Astrocyte (in vitro differentiated cells and primary cell): ENCODE measurements around the gene NDUFS8. TPM values are rescaled to one million over a fixed set of nuclear protein-coding genes. Genes with fewer than 3 reads are reported as not detected.

Experiments
- DNase-seq: peaks from one replicate; pipeline ENCODE4 v3.0.0-alpha.2; 2010; ENCODE audit warnings: low read depth
- FAIRE-seq: peaks from 2 replicates; lab custom pipeline; 2011; peaks lifted over from hg19 to GRCh38; lab: Jason Lieb, UNC
- H2AFZ ChIP-seq: 2 replicates; pipeline ENCODE4 v1.6.0; 2012; ENCODE audit warnings: low read depth, low read length, inconsistent platforms
- H3K27ac ChIP-seq: 2 replicates; pipeline ENCODE4 v1.5.1; 2011; ENCODE audit warnings: low read depth, low read length, inconsistent platforms
- H3K27me3 ChIP-seq: 2 replicates; pipeline ENCODE4 v1.6.0; 2011; ENCODE audit warnings: low read length, inconsistent platforms; ENCODE audit not compliant: insufficient read depth
- H3K36me3 ChIP-seq: 2 replicates; pipeline ENCODE4 v1.5.1; 2011; ENCODE audit warnings: low read length, inconsistent platforms; ENCODE audit not compliant: insufficient read depth
- H3K4me1 ChIP-seq: 2 replicates; pipeline ENCODE4 v1.5.1; 2011; ENCODE audit warnings: low read length, inconsistent platforms; ENCODE audit not compliant: insufficient read depth
- H3K4me2 ChIP-seq: 2 replicates; pipeline ENCODE4 v1.6.0; 2012; ENCODE audit warnings: low read length, inconsistent platforms
- H3K4me3 ChIP-seq: 2 replicates; pipeline ENCODE4 v1.5.1; 2011; ENCODE audit warnings: low read depth, mild to moderate bottlenecking, low read length, inconsistent platforms; ENCODE audit not compliant: insufficient read depth
- H3K79me2 ChIP-seq: 2 replicates; pipeline ENCODE4 v1.6.0; 2012; ENCODE audit warnings: mild to moderate bottlenecking, low read length, inconsistent platforms; ENCODE audit not compliant: insufficient read depth
- H3K9ac ChIP-seq: 2 replicates; pipeline ENCODE4 v1.6.0; 2012; ENCODE audit warnings: mild to moderate bottlenecking, low read length, inconsistent platforms
- H3K9me3 ChIP-seq: 2 replicates; pipeline ENCODE4 v1.5.1; 2012; ENCODE audit warnings: low read depth, mild to moderate bottlenecking, low read length, inconsistent platforms; ENCODE audit not compliant: insufficient read depth
- H4K20me1 ChIP-seq: 2 replicates; pipeline ENCODE4 v1.6.0; 2012; ENCODE audit warnings: low read length, inconsistent platforms; ENCODE audit not compliant: insufficient read depth
- H3K27ac Mint-ChIP-seq: one replicate; pipeline ENCODE4 v1.8.0; 2021; ENCODE audit warnings: mild to moderate bottlenecking, mixed read lengths; ENCODE audit not compliant: unreplicated experiment
- H3K27me3 Mint-ChIP-seq: one replicate; pipeline ENCODE4 v1.8.0; 2021; ENCODE audit warnings: low read depth, mixed read lengths; ENCODE audit not compliant: unreplicated experiment
- H3K36me3 Mint-ChIP-seq: one replicate; pipeline ENCODE4 v1.8.0; 2021; ENCODE audit warnings: low read depth, mixed read lengths; ENCODE audit not compliant: unreplicated experiment
- H3K4me1 Mint-ChIP-seq: one replicate; pipeline ENCODE4 v1.8.0; 2021; ENCODE audit warnings: low read depth, mixed read lengths; ENCODE audit not compliant: unreplicated experiment
- H3K4me3 Mint-ChIP-seq: one replicate; pipeline ENCODE4 v1.8.0; 2021; ENCODE audit warnings: mild to moderate bottlenecking, moderate library complexity, mixed read lengths; ENCODE audit not compliant: unreplicated experiment
- H3K9me3 Mint-ChIP-seq: one replicate; pipeline ENCODE4 v1.8.0; 2021; ENCODE audit warnings: mild to moderate bottlenecking, mixed read lengths; ENCODE audit not compliant: unreplicated experiment
- EZH2 ChIP-seq: IDR thresholded peaks from 2 replicates; pipeline ENCODE4 v1.6.1; 2012; ENCODE audit warnings: mild to moderate bottlenecking, low read length, inconsistent platforms; ENCODE audit not compliant: insufficient read depth
- total RNA-seq: library from RNA; stranded (reverse); gene quantifications from 2 replicates; pipeline ENCODE4 v1.2.1, GENCODE V29; 2021
- TF ChIP-seq, protein P1 (sequence below): IDR thresholded peaks from 2 replicates; pipeline ENCODE4 v1.5.1; 2011; ENCODE audit warnings: low read depth, mild to moderate bottlenecking, inconsistent platforms, low read length, moderate library complexity; ENCODE audit not compliant: insufficient read depth

NDUFS8 gene
- total RNA-seq, 1 donor from 2014 or later: 159 TPM

DNA sequence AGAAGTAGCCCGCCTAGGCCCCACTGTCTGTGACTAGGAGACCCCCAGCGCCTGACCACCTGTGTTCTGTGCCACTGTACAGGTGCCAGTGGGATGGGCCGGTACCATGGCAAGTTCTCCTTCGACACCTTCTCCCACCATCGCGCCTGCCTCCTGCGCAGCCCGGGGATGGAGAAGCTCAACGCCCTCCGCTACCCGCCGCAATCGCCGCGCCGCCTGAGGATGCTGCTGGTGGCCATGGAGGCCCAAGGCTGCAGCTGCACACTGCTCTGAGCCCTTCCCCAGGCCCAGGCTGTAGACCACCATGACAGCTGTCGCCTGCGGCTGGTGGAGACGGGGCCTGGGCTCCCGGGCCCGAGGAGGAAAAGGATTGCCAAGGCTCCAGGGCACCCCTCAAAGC is 2.8 kb upstream of the NDUFS8 start:
- Histone ChIP-seq H3K9ac (peak overlapping the region; percentile 78), H3K36me3 (no peaks in the 10 kb centered on the region), H3K9me3 (no peaks in the 10 kb centered on the region), H4K20me1 (no peaks in the 10 kb centered on the region), H3K4me1 (peaks cover 56% of the 10 kb centered on the region), H3K27me3 (no peaks in the 10 kb centered on the region), H3K4me3 (no peak overlapping the region), H3K79me2 (peaks cover 30% of the 10 kb centered on the region), H3K27ac (peak overlapping the region; percentile 93), H3K4me2 (peak overlapping the region; percentile 100), H2AFZ (peak overlapping the region; percentile 30)
- H3K36me3 Mint-ChIP-seq: peaks cover 14% of the 10 kb centered on the region
- no peak overlapping the region for H3K4me3 Mint-ChIP-seq
- no peak for FAIRE-seq
- no peaks in the 10 kb centered on the region for H3K27me3 Mint-ChIP-seq
- peak overlapping the region; percentile 90 for H3K27ac Mint-ChIP-seq
- no peak for TF ChIP-seq EZH2
- TF ChIP-seq, protein P1, sequence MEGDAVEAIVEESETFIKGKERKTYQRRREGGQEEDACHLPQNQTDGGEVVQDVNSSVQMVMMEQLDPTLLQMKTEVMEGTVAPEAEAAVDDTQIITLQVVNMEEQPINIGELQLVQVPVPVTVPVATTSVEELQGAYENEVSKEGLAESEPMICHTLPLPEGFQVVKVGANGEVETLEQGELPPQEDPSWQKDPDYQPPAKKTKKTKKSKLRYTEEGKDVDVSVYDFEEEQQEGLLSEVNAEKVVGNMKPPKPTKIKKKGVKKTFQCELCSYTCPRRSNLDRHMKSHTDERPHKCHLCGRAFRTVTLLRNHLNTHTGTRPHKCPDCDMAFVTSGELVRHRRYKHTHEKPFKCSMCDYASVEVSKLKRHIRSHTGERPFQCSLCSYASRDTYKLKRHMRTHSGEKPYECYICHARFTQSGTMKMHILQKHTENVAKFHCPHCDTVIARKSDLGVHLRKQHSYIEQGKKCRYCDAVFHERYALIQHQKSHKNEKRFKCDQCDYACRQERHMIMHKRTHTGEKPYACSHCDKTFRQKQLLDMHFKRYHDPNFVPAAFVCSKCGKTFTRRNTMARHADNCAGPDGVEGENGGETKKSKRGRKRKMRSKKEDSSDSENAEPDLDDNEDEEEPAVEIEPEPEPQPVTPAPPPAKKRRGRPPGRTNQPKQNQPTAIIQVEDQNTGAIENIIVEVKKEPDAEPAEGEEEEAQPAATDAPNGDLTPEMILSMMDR: no peak
- no peaks in the 10 kb centered on the region for H3K9me3 Mint-ChIP-seq
- H3K4me1 Mint-ChIP-seq: peaks cover 34% of the 10 kb centered on the region
- no peak for DNase-seq

DNA sequence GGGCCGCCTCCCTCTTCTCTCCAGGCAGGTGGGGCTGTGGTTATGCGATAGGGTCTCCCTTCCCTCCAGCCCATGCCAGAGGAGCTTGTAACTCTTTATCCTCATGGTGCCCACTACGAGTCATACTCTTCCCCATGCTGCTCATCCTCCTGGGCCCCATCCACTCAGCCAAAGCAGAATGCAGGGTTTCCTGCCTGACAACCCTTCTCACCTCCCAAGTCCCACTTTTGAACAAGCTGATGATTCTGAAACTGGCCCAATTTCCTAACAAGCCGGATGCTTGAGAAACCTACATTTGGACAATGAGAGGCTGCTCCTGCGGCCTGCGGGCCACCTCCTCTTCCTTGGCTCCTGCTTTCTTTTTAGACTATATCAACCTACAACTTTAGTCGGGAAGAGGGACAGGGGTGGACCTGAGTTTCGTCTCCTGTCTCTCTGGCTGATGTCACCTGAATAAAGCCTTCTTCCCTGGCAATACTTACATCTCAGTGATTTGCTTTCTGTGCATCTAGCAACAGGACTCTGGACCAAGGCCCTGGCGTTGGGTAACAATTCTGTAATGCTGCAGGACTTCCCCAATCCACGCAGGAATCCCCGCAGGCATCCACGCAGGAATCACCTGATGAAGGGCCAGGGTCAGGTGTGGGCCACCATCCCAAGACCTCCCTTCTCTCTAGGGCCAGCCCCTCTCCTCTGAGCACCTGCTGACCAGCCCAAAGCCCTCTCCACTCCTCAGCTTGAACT is 1.5 kb upstream of the NDUFS8 start:
- Histone ChIP-seq H2AFZ (no peak overlapping the region), H3K27ac (peak overlapping the region; percentile 93), H3K4me3 (no peak overlapping the region), H3K9me3 (no peaks in the 10 kb centered on the region), H4K20me1 (no peaks in the 10 kb centered on the region), H3K4me2 (peak overlapping the region; percentile 100), H3K79me2 (peaks cover 41% of the 10 kb centered on the region), H3K9ac (peak overlapping the region; percentile 84), H3K4me1 (peaks cover 56% of the 10 kb centered on the region), H3K36me3 (no peaks in the 10 kb centered on the region), H3K27me3 (no peaks in the 10 kb centered on the region)
- Mint-ChIP-seq H3K27me3 (no peaks in the 10 kb centered on the region), H3K4me1 (peaks cover 36% of the 10 kb centered on the region), H3K4me3 (peak overlapping the region; percentile 92), H3K9me3 (no peaks in the 10 kb centered on the region), H3K36me3 (peaks cover 17% of the 10 kb centered on the region), H3K27ac (peak overlapping the region; percentile 98)
- no peak for TF ChIP-seq EZH2
- TF ChIP-seq, protein P1: no peak
- FAIRE-seq: peak; percentile 5
- no peak for DNase-seq

DNA sequence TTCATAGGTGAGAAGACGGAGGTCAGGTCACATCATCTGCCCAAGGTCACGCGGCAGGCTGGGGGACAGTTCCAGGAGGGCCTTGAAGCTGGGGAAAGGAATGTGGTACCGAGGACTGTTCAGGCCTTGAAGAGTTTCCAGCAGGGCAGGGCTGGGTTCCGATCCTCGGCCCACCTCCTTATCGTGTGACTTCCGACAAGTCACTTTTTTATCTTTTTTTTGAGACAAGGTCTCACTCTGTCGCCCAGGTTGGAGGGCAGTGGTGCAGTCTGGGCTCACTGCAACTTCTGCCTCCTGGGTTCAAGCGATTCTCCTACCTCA is 623 bp downstream of the NDUFS8 start:
- Histone ChIP-seq H4K20me1 (no peaks in the 10 kb centered on the region), H3K27ac (peak overlapping the region; percentile 92), H3K4me3 (peak overlapping the region; percentile 96), H2AFZ (peak overlapping the region; percentile 97), H3K9ac (peak overlapping the region; percentile 99), H3K79me2 (peaks cover 43% of the 10 kb centered on the region), H3K27me3 (no peaks in the 10 kb centered on the region), H3K9me3 (no peaks in the 10 kb centered on the region), H3K4me2 (peak overlapping the region; percentile 100), H3K36me3 (no peaks in the 10 kb centered on the region), H3K4me1 (peaks cover 51% of the 10 kb centered on the region)
- Mint-ChIP-seq H3K9me3 (no peaks in the 10 kb centered on the region), H3K36me3 (peaks cover 6% of the 10 kb centered on the region), H3K27me3 (no peaks in the 10 kb centered on the region), H3K4me3 (peak overlapping the region; percentile 92), H3K27ac (peak overlapping the region; percentile 98), H3K4me1 (peaks cover 35% of the 10 kb centered on the region)
- no peak for TF ChIP-seq EZH2
- TF ChIP-seq, protein P1: no peak
- DNase-seq: no peak
- FAIRE-seq: no peak
